HCT116 (cell line): ENCODE results near the gene RNU2-63P. TPM values are rescaled to one million over a fixed set of nuclear protein-coding genes. Genes with fewer than 3 reads are reported as not detected.
"Not testable (repeated sequence)": the region's sequence is repeated elsewhere in the genome, so short reads cannot be mapped to it uniquely, and the experiment has no call there.

Experiments used
- ATAC-seq: fragments of 200-7000 bp; cut with Tn5 transposase; 2 replicates; pipeline ENCODE4 v1.9.1; 2020; ENCODE audit warnings: mild to moderate bottlenecking, moderate library complexity
- BruUV-seq: library from RNA; stranded (reverse); fragments of 400-500 nt; replicated peaks from 2 replicates; lab custom pipeline; 2021; lab: Mats Ljungman, UMichigan
- CTCF ChIA-PET: fragments of 300-600 bp; sonication (Branson Sonifier 250); formaldehyde crosslinking; loops from one replicate; lab custom pipeline; 2021; ENCODE audit warnings: antibody characterized with exemption; lab: Charles Lee
- POLR2A ChIA-PET: fragments of 300-600, 350-600 bp; sonication (Branson Sonifier 250); formaldehyde crosslinking; loops from one replicate; lab custom pipeline; 2021; ENCODE audit warnings: antibody characterized with exemption; lab: Charles Lee
- RAD21 ChIA-PET, 2 experiments: fragments of 300-600 bp; sonication (Branson Sonifier 250); formaldehyde crosslinking; loops; one replicate each; lab custom pipeline; 2023; ENCODE audit warnings: low total read pairs in 2 of 2; ENCODE audit not compliant: uncharacterized antibody in 2 of 2, unreplicated experiment in 2 of 2, low non-redundant PET in 1 of 2; lab: Charles Lee
- DNase-seq: peaks from one replicate; pipeline ENCODE4 v3.0.0-alpha.2; 2010; ENCODE audit warnings: low read depth, low spot score
- H2AFZ ChIP-seq: fragments of 200-600 bp; shearing (Covaris generic), sonication (generic); 2 replicates; pipeline ENCODE4 v1.6.1; 2017; ENCODE audit warnings: low read depth, mixed run types, mixed read lengths, antibody characterized with exemption, low read length; ENCODE audit not compliant: poor library complexity, severe bottlenecking
- H3K27ac ChIP-seq: 2 replicates; pipeline ENCODE4 v1.5.1; 2012; ENCODE audit warnings: low read depth, low read length
- H3K27me3 ChIP-seq: fragments of 200-600 bp; sonication (generic); 2 replicates; pipeline ENCODE4 v1.6.1; 2016; ENCODE audit warnings: mixed run types, low read length, mixed read lengths; ENCODE audit not compliant: insufficient read depth
- H3K36me3 ChIP-seq, 2 experiments: fragments of 200-500 bp in 1 of 2; fragments of 200-600 bp in 1 of 2; sonication (Bioruptor generic) in 1 of 2; sonication (generic) in 1 of 2; 2 replicates each; pipeline versions ENCODE4 v1.5.1 to v1.6.1; 2014 to 2016; ENCODE audit warnings: low read length in 2 of 2, inconsistent platforms in 1 of 2, mixed read lengths in 1 of 2, mixed run types in 1 of 2; ENCODE audit not compliant: insufficient read depth in 2 of 2, control insufficient read depth in 1 of 2
- H3K4me1 ChIP-seq, 2 experiments: fragments of 200-600 bp in 1 of 2; sonication (generic) in 1 of 2; 2 replicates each; pipeline versions ENCODE4 v1.5.1 to v1.6.1; 2012 to 2017; ENCODE audit warnings: low read length in 2 of 2, inconsistent platforms in 1 of 2, mild to moderate bottlenecking in 1 of 2, mixed read lengths in 1 of 2, mixed run types in 1 of 2, moderate library complexity in 1 of 2; ENCODE audit not compliant: insufficient read depth in 2 of 2, control insufficient read depth in 1 of 2
- H3K4me2 ChIP-seq: fragments of 200-600 bp; sonication (generic); 2 replicates; pipeline ENCODE4 v1.6.1; 2017; ENCODE audit warnings: mixed run types, low read length, mixed read lengths
- H3K4me3 ChIP-seq, 2 experiments: fragments of 200-600 bp in 1 of 2; sonication (generic) in 1 of 2; replicated peaks in 1 of 2; 2 replicates each; pipeline ENCODE4 v1.5.1; 2011 to 2016; ENCODE audit warnings: low read length in 2 of 2, control low read depth in 1 of 2, low read depth in 1 of 2, mild to moderate bottlenecking in 1 of 2, mixed read lengths in 1 of 2, mixed run types in 1 of 2
- H3K79me2 ChIP-seq: fragments of 200-600 bp; sonication (generic); 2 replicates; pipeline ENCODE4 v1.6.1; 2017; ENCODE audit warnings: mild to moderate bottlenecking, mixed run types, low read length, moderate library complexity, mixed read lengths; ENCODE audit not compliant: insufficient read depth
- H3K9ac ChIP-seq: fragments of 200-600 bp; sonication (generic); 2 replicates; pipeline ENCODE4 v1.6.1; 2016; ENCODE audit warnings: low read length, mixed read lengths
- H3K9me2 ChIP-seq: fragments of 200-600 bp; sonication (generic), shearing (Covaris generic); 2 replicates; pipeline ENCODE4 v1.6.1; 2017; ENCODE audit warnings: mixed run types, mild to moderate bottlenecking, moderate library complexity; ENCODE audit not compliant: insufficient read depth
- H3K9me3 ChIP-seq, 2 experiments: fragments of 200-500 bp in 1 of 2; fragments of 200-600 bp in 1 of 2; sonication (Bioruptor generic) in 1 of 2; sonication (generic) in 1 of 2; 2 replicates each; pipeline ENCODE4 v1.6.1; 2014 to 2017; ENCODE audit warnings: low read length in 2 of 2, mixed read lengths in 2 of 2, inconsistent platforms in 1 of 2, low read depth in 1 of 2, mild to moderate bottlenecking in 1 of 2, mixed run types in 1 of 2, moderate library complexity in 1 of 2; ENCODE audit not compliant: control insufficient read depth in 1 of 2, insufficient read depth in 1 of 2
- H4K20me1 ChIP-seq: fragments of 200-600 bp; sonication (generic), shearing (Covaris generic); 2 replicates; pipeline ENCODE4 v1.6.1; 2017; ENCODE audit warnings: mixed run types, mild to moderate bottlenecking, moderate library complexity; ENCODE audit not compliant: insufficient read depth
- intact Hi-C: fragments of 100-400 bp; cut with micrococcal nuclease; formaldehyde crosslinking; loops from 2 replicates; pipeline ENCODE4 v1.10.0; 2022
- total RNA-seq: library from RNA; stranded (reverse); gene quantifications from one replicate; pipeline ENCODE4 v1.2.1, GENCODE V29; 2021; ENCODE audit not compliant: unreplicated experiment

RNU2-63P gene
- total RNA-seq, 1 experiment from 2014 or later, result 7.4 TPM

DNA sequence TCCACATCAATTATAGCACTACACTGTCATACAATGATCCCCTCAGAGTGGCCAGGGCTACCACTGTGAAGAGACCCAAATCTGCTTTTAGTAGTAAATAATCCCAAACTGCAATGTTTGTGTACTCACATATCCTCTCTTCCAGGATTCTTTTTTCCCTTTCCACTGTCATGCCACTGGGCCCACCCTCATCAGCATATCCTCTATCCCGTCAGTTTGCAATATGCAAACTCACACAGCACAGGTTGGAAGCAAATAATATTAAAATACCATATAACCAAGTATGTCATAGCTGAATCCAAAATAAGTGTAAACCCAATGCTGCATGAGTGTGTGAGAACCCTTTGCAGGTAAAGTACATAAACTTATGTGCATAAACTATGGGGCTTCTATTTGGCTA is 28.9 kb downstream of the RNU2-63P start:
- H3K9me2 ChIP-seq, DNase-seq, H3K79me2 ChIP-seq, RAD21 ChIA-PET, H3K36me3 ChIP-seq, ATAC-seq, H3K4me1 ChIP-seq, H2AFZ ChIP-seq, CTCF ChIA-PET, H4K20me1 ChIP-seq, intact Hi-C loops, H3K27ac ChIP-seq, H3K9me3 ChIP-seq, H3K27me3 ChIP-seq, BruUV-seq, H3K9ac ChIP-seq, H3K4me3 ChIP-seq, POLR2A ChIA-PET, H3K4me2 ChIP-seq: not testable (repeated sequence)

DNA sequence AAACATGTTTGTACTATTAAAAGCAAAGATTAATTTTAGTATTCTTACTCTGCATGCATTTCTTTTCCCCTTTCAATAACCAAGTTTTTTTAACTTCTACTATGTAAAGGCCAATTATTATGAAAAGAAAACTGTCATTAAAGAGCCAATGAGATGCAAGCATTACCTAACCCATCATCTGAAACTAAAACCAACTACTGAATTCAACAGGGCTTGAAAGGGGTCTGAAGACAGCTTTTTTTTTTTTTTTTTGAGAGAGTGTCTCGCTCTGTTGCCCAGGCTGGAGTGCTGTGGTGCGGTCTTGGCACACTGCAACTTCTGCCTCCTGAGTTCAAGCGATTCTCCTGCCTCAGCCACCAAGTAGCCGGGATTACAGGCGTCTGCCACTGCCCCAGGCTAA is 30.4 kb downstream of the RNU2-63P start:
- not testable (repeated sequence) for ATAC-seq

DNA sequence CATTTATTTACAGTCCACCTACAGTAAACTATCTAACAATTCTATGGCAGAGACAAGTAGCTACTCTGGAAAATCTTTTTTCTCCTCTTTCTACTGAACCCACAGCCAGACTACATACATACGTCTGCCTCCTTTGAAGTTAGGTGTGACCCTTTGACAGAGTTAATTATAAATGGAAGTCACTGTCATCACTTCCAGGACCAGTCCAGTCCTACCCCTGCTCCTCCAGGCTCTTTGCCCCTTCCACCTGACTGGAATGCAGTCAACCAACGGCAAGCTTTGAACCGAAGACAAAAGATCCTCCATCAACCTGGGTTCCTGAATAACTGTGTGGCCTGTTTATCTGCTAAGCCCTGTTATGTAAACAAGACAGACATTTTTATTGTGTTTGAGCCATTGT is 35.2 kb downstream of the RNU2-63P start:
- H3K4me1 ChIP-seq, BruUV-seq, H3K9me3 ChIP-seq, H4K20me1 ChIP-seq, H2AFZ ChIP-seq, ATAC-seq, DNase-seq, H3K9ac ChIP-seq, RAD21 ChIA-PET, H3K9me2 ChIP-seq, H3K36me3 ChIP-seq, H3K79me2 ChIP-seq, H3K4me3 ChIP-seq, intact Hi-C loops, H3K4me2 ChIP-seq, POLR2A ChIA-PET, H3K27ac ChIP-seq, H3K27me3 ChIP-seq, CTCF ChIA-PET: not testable (repeated sequence)

More for the DNA sequence above, 30.4 kb downstream of the RNU2-63P start:
- DNase-seq, intact Hi-C loops, POLR2A ChIA-PET, H3K27ac ChIP-seq, H3K36me3 ChIP-seq, H3K9ac ChIP-seq, RAD21 ChIA-PET, H2AFZ ChIP-seq, BruUV-seq, H3K27me3 ChIP-seq, H3K4me1 ChIP-seq, H3K9me3 ChIP-seq, CTCF ChIA-PET, H3K9me2 ChIP-seq, H3K79me2 ChIP-seq, H3K4me2 ChIP-seq, H4K20me1 ChIP-seq, H3K4me3 ChIP-seq: not testable (repeated sequence)

DNA sequence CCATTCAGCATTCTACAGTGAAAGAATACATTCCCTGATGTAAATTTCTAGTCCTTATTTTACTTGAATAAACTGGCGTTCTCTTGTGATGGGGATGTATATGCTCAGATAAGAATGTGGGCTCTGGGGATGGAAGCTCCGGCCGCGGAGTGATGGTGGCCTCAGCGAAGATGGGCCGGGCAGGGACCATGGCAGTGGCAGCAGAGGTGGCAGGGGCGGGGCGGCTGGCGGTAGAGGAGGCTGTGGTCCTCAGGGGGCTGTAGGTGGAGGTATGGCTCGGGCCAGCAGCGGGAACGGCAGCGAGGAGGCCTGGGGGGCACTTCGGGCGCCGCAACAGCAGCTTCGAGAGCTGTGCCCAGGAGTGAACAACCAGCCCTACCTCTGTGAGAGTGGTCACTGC is 44.0 kb downstream of the RNU2-63P start:
- RAD21 ChIA-PET, H3K27me3 ChIP-seq, H3K4me2 ChIP-seq, H3K9me3 ChIP-seq, H4K20me1 ChIP-seq, ATAC-seq, DNase-seq, intact Hi-C loops, H3K9me2 ChIP-seq, H3K4me1 ChIP-seq, H3K27ac ChIP-seq, H3K9ac ChIP-seq, H3K79me2 ChIP-seq, H3K36me3 ChIP-seq, POLR2A ChIA-PET, H2AFZ ChIP-seq, CTCF ChIA-PET, H3K4me3 ChIP-seq, BruUV-seq: not testable (repeated sequence)
